ENCODE data around the gene PPFIBP1. TPM values are rescaled to one million over a fixed set of nuclear protein-coding genes. Genes with fewer than 3 reads are reported as not detected.

Gene PPFIBP1
- polyA plus RNA-seq, 1 of the 3 experiments (the other 2 are of a cell fraction), result 55.0 TPM

DNA sequence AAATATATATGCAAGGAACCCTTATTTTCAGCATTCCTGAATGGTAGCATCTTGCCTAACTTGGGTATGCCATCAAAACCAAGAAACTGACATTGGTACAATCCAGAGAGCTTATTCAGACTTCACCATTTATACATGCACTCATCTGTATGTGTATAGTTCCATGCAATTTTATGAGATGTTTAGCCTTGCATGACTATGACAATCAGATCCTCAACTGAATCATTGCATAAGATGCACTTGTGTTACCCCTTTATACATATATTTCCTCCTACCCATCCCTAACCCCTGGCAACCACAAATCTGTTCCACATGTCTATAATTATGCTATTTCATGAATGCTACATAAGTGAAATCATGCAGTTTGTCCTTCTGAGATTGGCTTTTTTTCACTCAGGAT is 37.0 kb upstream of the PPFIBP1 start:
- no peak overlapping the region for H3K4me2 ChIP-seq
- TF ChIP-seq FOXM1 (IDR thresholded peaks at IDR 0.05; ENCODE audit: low read depth) (no peak), CHD2 (IDR thresholded peaks at IDR 0.05; ENCODE audit: low read length, partially characterized antibody) (no peak), JUND (IDR thresholded peaks at IDR 0.05) (no peak), SMC3 (IDR thresholded peaks at IDR 0.05; ENCODE audit: low read depth, low read length) (no peak), NFIC (IDR thresholded peaks at IDR 0.05; ENCODE audit: borderline replicate concordance) (no peak), EP300 (IDR thresholded peaks at IDR 0.05; ENCODE audit: borderline replicate concordance in 1 of 2, low read depth in 1 of 2, low read length in 1 of 2) (no peak), NRF1 (IDR thresholded peaks at IDR 0.05; ENCODE audit: low read depth, low read length) (no peak), EZH2phosphoT487 (IDR thresholded peaks at IDR 0.05; ENCODE audit: borderline replicate concordance, low read depth) (no peak), MEF2A (IDR thresholded peaks at IDR 0.05; ENCODE audit: borderline replicate concordance, low read depth) (no peak), POLR2AphosphoS5 (IDR thresholded peaks at IDR 0.05; ENCODE audit: low read depth, low read length) (no peak), RAD21 (IDR thresholded peaks at IDR 0.05; ENCODE audit: low read length) (no peak), MXI1 (IDR thresholded peaks at IDR 0.05; ENCODE audit: low read depth, low read length) (no peak), FOXJ3 (CRISPR knock-in tag; IDR thresholded peaks at IDR 0.05) (no peak)
- TF ChIP-seq, protein P1, sequence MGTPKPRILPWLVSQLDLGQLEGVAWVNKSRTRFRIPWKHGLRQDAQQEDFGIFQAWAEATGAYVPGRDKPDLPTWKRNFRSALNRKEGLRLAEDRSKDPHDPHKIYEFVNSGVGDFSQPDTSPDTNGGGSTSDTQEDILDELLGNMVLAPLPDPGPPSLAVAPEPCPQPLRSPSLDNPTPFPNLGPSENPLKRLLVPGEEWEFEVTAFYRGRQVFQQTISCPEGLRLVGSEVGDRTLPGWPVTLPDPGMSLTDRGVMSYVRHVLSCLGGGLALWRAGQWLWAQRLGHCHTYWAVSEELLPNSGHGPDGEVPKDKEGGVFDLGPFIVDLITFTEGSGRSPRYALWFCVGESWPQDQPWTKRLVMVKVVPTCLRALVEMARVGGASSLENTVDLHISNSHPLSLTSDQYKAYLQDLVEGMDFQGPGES (IDR thresholded peaks at IDR 0.05; ENCODE audit: low read depth, low read length), result no peak
- TF ChIP-seq, protein P2, sequence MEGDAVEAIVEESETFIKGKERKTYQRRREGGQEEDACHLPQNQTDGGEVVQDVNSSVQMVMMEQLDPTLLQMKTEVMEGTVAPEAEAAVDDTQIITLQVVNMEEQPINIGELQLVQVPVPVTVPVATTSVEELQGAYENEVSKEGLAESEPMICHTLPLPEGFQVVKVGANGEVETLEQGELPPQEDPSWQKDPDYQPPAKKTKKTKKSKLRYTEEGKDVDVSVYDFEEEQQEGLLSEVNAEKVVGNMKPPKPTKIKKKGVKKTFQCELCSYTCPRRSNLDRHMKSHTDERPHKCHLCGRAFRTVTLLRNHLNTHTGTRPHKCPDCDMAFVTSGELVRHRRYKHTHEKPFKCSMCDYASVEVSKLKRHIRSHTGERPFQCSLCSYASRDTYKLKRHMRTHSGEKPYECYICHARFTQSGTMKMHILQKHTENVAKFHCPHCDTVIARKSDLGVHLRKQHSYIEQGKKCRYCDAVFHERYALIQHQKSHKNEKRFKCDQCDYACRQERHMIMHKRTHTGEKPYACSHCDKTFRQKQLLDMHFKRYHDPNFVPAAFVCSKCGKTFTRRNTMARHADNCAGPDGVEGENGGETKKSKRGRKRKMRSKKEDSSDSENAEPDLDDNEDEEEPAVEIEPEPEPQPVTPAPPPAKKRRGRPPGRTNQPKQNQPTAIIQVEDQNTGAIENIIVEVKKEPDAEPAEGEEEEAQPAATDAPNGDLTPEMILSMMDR (IDR thresholded peaks at IDR 0.05), result no peak
- TF ChIP-seq, protein P3, sequence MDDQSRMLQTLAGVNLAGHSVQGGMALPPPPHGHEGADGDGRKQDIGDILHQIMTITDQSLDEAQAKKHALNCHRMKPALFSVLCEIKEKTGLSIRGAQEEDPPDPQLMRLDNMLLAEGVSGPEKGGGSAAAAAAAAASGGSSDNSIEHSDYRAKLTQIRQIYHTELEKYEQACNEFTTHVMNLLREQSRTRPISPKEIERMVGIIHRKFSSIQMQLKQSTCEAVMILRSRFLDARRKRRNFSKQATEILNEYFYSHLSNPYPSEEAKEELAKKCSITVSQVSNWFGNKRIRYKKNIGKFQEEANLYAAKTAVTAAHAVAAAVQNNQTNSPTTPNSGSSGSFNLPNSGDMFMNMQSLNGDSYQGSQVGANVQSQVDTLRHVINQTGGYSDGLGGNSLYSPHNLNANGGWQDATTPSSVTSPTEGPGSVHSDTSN (IDR thresholded peaks at IDR 0.05), result no peak
- TF ChIP-seq, protein P4, sequence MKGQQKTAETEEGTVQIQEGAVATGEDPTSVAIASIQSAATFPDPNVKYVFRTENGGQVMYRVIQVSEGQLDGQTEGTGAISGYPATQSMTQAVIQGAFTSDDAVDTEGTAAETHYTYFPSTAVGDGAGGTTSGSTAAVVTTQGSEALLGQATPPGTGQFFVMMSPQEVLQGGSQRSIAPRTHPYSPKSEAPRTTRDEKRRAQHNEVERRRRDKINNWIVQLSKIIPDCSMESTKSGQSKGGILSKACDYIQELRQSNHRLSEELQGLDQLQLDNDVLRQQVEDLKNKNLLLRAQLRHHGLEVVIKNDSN (IDR thresholded peaks at IDR 0.05; ENCODE audit: borderline replicate concordance, low read depth), result no peak
- peaks cover 4% of the 10 kb centered on the region for H3F3A ChIP-seq (replicated peaks; ENCODE audit: insufficient read depth)
- H3K4me1 ChIP-seq (ENCODE audit: control insufficient read depth in 1 of 2, insufficient read depth in 2 of 2, low read depth in 1 of 2, low read length in 1 of 2), result no peaks in the 10 kb centered on the region
- no peak overlapping the region for H2AFZ ChIP-seq (ENCODE audit: low read depth)
- no peaks in the 10 kb centered on the region for H3K27me3 ChIP-seq (ENCODE audit: insufficient read depth)
- POLR2A ChIA-PET, result no interaction called here
- H4K20me1 ChIP-seq (ENCODE audit: insufficient read depth), result no peaks in the 10 kb centered on the region
- no peaks in the 10 kb centered on the region for H3K36me3 ChIP-seq (replicated peaks in 1 of 2; ENCODE audit: control insufficient read depth in 1 of 2, insufficient read depth in 2 of 2, low read length in 1 of 2)
- H3K9me2 ChIP-seq, result no peaks in the 10 kb centered on the region
- no peaks in the 10 kb centered on the region for H3K9me3 ChIP-seq
- DNase-seq, result no peak
- no peak overlapping the region for H3K4me3 ChIP-seq (ENCODE audit: low read depth in 2 of 2, low read length in 1 of 2)
- CTCF ChIA-PET, result no interaction called here
- H3K9ac ChIP-seq, result no peak overlapping the region
- H3K79me2 ChIP-seq (ENCODE audit: insufficient read depth), result no peaks in the 10 kb centered on the region
- no peak overlapping the region for H3K27ac ChIP-seq (ENCODE audit: low read depth in 2 of 2, low read length in 1 of 2)

Data from SK-N-SH (cell line).